Suppressor macrophage (primary cell): ENCODE data around the gene PRR15L.
A peak's percentile ranks its signal among the peaks of the same experiment; 100 is the strongest.
"Not testable (repeated sequence)": the region's sequence is repeated elsewhere in the genome, so short reads cannot be mapped to it uniquely, and the experiment has no call there.

Experiments used
- DNase-seq, 4 experiments: peaks; one replicate each; pipeline ENCODE4 v3.0.0-alpha.2; 2020 to 2022

Gene PRR15L

DNA sequence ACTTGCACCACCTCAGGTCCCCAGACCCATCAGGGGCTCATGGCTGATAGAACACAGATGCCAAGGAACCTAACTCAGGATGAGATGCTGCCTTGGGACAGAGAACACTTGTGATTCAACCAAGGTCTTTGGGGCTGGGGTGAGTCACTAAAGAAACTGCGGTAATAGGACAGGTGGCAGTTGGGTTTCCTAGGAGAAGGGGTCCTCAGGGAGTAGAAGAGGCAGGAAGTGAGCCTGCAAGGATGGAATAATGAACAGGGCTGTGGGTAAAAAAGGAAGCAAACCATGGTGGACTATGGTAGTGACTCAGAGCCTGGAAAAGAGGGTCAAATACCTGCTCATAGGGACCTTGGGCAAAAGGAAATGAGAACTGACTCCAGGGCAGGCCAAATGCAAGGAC lies 22.8 kb downstream of the PRR15L start:
- DNase-seq: no peak

DNA sequence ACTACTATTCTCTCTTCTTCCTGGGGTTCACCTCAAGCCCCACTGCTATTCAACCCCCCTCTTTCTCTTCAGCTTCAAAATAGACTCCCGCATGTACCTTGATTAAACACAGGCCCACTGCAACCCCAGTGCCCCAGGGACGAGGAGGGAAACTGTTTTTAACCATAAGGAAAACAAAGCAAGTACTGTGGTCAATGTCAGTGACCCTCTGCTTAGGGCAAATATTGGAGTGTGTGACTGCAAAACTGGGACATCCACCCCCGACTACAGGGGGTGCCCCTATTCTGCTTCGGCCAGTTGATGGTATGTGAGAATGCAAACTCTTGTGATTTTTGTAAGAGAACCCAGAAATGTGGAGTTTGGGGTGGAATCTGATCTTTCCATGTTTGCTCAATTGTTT lies 25.8 kb downstream of the PRR15L start:
- no peak for DNase-seq

GRCh38 chr17:47929218-47930000 lies 28.3 kb downstream of the PRR15L start:
- no peak for DNase-seq

DNA sequence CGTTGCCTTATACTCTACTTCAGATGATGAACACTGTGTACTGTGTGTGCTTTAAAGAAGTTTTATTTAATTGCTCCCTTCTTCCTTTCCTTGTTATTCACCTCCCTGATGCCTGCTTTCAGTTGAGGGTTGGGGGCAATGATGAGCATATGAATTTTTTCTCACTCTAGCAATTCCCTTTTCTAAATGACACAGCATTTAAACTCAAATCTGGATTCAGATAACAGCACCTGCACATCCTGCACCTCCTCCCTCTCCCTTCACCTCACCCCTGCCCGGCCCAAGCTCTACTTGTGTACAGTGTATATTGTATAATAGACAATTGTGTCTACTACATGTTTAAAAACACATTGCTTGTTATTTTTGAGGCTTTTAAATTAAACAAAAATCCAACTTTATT lies 29.3 kb downstream of the PRR15L start:
- DNase-seq: no peak

- DNase-seq: no peak
These were observed 29.8 kb downstream of the PRR15L start for GRCh38 chr17:47927821-47928400.

DNA sequence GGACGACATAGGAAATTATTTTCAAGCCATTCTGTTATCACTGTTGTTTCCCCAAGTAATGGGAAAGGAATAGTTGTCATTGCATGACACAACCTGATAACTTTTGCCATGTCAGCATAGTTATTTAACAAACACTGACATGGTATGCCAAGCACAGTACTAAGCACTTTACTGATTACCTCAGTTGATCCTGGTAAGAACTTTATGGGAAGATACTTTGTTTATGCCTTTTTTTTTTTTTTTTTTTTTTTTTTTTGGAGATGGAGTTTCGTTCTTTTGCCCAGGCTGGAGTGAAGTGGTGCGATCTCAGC lies 32.0 kb downstream of the PRR15L start:
- no peak for DNase-seq

- peak in 1 of 4 experiments; percentile 5 for DNase-seq
These were observed 32.7 kb downstream of the PRR15L start for GRCh38 chr17:47924785-47925677.

- DNase-seq: not testable (repeated sequence)
These were observed 37.8 kb downstream of the PRR15L start for GRCh38 chr17:47919889-47920288.

DNA sequence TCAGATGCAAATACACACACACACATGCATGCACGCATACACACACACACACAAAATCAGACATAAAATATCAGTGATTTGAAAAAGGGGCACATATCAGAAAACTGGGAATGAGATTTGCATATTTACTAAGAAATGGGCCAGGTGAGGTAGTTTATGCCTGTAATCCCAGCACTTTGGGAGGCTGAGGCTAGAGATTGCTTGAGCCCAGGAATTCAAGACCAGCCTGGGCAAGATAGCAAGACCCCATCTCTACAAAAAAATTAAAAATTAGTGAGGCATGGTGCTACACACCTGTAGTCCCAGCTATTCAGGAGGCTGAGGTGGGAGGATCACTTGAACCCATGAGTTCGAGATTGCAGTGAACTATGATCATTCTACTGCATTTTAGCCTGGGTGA lies 38.7 kb downstream of the PRR15L start:
- no peak for DNase-seq

DNA sequence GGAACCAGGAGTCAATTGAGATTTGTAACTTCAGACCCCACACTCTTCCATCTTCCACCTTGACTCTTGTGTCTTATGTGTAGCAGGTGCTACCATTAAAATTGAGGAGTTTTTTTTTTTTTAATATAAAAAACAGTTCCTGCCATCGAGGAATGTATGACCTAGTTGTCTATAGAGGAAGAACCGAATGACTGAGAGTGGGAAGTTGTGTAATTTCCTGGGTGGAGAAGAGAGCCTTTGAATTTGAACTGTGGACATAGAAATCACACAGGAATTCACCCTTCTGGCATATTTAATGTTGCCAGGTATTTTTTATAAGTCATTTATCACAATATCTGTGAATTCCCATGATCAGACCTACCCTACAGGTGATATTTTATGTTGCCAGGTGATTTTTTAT lies 39.7 kb downstream of the PRR15L start:
- DNase-seq: peak; percentile 24 to 69 (median 54)

GRCh38 chr17:47917581-47917980 lies 40.1 kb downstream of the PRR15L start:
- DNase-seq: no peak

- DNase-seq: no peak
These were observed 41.0 kb downstream of the PRR15L start for GRCh38 chr17:47916489-47917208.

- DNase-seq: no peak
These were observed 41.8 kb downstream of the PRR15L start for GRCh38 chr17:47915776-47916398.

DNA sequence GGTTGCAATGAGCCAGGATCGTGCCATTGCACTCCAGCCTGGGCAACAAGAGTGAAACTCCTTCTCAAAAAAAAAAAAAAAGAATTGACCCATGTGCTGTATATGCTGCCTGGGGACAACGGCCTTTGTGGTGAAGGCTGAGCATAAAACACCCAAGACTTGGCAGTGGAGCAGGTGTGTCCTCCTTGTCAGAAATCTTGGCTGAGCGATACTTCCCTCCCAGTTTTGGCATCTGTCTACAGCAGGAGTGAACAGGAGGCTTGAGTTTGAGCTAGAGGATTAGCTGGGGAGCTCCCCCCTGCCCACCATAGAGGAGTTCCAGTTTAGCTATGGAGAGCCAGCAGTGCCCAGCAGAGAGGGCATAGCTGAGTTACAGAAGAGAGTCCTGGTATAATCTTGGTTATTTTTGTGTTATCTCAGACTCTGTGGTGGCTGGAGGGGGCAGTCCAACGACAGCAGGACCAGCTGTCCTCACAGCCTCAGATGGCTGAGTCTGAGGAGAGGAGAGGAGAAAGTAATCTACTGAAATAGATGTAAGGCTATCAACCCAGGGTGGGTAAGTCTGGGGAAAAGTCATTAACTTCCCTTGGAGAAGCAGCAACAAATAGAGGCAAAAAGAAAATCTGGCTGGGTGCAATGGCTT lies 43.3 kb downstream of the PRR15L start:
- no peak for DNase-seq

DNA sequence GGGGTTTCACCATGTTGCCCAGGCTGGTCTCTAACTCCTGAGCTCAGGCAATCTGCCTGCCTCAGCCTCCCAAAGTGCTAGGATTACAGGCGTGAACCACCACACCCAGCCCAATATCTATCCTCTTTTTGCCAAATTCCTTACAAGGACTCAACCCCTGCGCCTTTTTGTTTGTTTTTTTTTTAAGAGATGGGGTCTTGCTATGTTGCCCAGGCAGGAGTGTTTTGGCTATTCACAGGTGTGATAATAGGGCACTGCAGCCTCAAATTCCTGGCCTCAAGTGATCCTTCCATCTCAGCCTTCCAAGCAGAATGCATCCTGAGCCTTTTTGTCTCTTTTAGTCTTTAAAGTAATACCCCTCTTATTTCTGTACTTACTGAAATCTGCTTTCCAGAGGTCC lies 44.6 kb downstream of the PRR15L start:
- DNase-seq: no peak

GRCh38 chr17:47907932-47908562 lies 49.6 kb downstream of the PRR15L start:
- peak; percentile 53 to 68 (median 62) for DNase-seq

DNA sequence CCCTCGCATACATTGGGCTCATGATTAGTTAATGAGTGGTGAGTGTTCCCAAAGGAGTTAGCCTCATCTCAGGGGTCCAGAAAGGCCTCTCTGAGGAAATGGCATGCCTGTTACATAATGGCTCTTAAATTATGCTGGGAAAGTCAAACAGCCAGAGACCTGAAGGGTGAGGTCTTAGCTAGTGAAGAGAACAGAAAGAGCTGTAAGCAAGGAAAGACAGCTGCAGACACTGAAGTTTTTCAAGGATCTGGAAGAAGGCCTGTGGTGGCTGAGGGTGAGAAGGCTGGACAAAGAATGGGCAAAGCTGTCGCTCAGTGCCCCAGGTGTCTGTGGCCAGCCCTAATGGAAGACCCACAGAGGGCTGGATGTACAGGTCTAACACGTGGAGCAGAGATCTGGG lies 51.2 kb downstream of the PRR15L start:
- no peak for DNase-seq

DNA sequence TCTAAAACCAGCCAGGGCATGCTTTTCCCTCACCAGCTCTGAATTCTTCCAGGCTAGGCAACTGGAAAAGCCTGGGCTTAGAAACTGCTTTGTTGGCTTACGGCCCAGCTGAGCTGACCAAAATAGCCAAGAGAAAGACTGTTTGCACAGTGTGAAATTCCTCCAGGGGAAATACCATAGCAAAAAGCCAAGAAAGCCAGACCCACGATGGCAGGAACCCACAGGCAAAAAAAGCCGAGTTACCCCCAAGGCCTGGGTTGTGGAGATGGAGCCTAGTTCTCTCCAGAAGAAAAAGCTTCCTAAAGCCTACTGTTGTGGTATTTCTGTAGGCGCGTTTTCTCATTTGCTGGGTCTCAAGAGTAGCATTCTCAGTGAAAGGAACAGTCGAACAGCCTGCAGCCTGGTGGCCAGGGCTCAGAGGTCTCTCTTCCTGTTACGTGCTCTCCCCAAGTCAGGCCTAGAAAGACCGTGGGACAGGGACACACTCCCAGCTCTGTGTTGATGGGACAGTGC lies 52.4 kb downstream of the PRR15L start:
- DNase-seq: no peak

GRCh38 chr17:47902039-47902744 lies 55.5 kb downstream of the PRR15L start:
- no peak for DNase-seq
